ENCODE data around the gene TMEM161B.
"Not testable (repeated sequence)": the region's sequence is repeated elsewhere in the genome, so short reads cannot be mapped to it uniquely, and the experiment has no call there.

The TMEM161B gene

DNA sequence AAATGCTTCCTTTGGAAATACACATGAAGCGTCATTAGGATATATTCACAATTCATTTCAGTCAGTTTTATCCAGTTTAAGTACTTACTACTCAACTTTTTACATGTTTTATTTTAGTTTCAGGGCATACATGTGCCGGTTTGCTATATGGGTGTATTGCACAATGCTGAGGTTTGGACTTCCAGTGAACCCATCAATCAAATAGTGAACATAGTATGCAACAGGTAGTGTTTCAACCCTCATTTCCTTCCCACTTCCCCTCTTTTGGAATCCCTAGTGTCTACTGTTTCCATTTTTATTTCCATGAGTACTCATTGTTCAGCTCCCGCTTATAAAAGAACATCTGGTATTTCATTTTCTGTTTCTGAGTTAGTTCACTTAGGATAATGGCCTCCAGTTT lies 74.7 kb downstream of the TMEM161B start:
- Histone ChIP-seq H2AFZ (ENCODE audit: low read length) (no peak overlapping the region), H3K4me2 (ENCODE audit: low read depth, low read length, poor library complexity, severe bottlenecking) (no peak overlapping the region), H3K79me2 (ENCODE audit: insufficient read depth, low read length) (no peaks in the 10 kb centered on the region), H3K9me3 (ENCODE audit: insufficient read depth, low read depth, low read length) (peaks cover 6% of the 10 kb centered on the region; the same call in 1 of the 2 replicates), H3K4me1 (ENCODE audit: insufficient read depth, low read length, poor library complexity, severe bottlenecking) (no peaks in the 10 kb centered on the region), H3F3A (ENCODE audit: low read depth) (no peaks in the 10 kb centered on the region), H3K4me3 (ENCODE audit: low read length, poor library complexity, severe bottlenecking) (no peak overlapping the region), H4K20me1 (ENCODE audit: insufficient read depth, low read length, poor library complexity, severe bottlenecking) (no peaks in the 10 kb centered on the region), H3K27me3 (ENCODE audit: insufficient read depth, low read length, poor library complexity, severe bottlenecking) (no peaks in the 10 kb centered on the region), H3K9ac (ENCODE audit: low read depth, low read length, poor library complexity, severe bottlenecking) (no peak overlapping the region), H3K36me3 (ENCODE audit: insufficient read depth, low read length) (peaks cover 20% of the 10 kb centered on the region; the same call in 1 of the 2 replicates), H3K9me2 (replicated peaks; ENCODE audit: low read depth, low read length) (no peaks in the 10 kb centered on the region)
- no peak for TF ChIP-seq CTCF (conservative IDR thresholded peaks at IDR 0.05; ENCODE audit: low read length)
- no peak for TF ChIP-seq EZH2phosphoT487 (IDR thresholded peaks at IDR 0.05; ENCODE audit: borderline replicate concordance)

GRCh38 chr5:88190106-88190834 lies 78.4 kb downstream of the TMEM161B start:
- Histone ChIP-seq H3K4me3 (ENCODE audit: low read length, poor library complexity, severe bottlenecking) (no peak overlapping the region), H2AFZ (ENCODE audit: low read length) (no peak overlapping the region)

DNA sequence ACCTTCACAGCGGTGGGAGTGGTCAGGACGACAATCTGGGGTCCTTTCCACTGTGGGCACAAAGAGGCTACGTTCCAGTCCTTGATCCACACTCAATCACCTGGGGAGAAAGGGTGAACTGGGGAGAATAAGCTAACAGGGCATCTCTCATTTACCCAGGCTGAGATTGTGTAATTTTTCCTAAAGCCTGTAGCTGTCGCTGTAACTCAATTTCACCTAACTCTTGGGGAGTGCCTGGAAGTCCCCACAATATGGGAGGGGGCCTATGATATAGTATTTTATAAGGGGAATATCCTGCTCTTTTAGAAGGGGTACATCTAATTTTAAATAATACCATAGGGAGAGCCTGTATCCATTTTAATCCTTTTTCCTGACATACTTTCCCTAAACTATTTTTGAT lies 79.2 kb downstream of the TMEM161B start:
- H3K27me3 ChIP-seq (ENCODE audit: insufficient read depth, low read length, poor library complexity, severe bottlenecking); H2AFZ ChIP-seq (ENCODE audit: low read length); H3K79me2 ChIP-seq (ENCODE audit: insufficient read depth, low read length); H3F3A ChIP-seq (ENCODE audit: low read depth); H3K4me3 ChIP-seq (ENCODE audit: low read length, poor library complexity, severe bottlenecking); H3K4me2 ChIP-seq (ENCODE audit: low read depth, low read length, poor library complexity, severe bottlenecking); H3K9me2 ChIP-seq (replicated peaks; ENCODE audit: low read depth, low read length); H3K9ac ChIP-seq (ENCODE audit: low read depth, low read length, poor library complexity, severe bottlenecking); H4K20me1 ChIP-seq (ENCODE audit: insufficient read depth, low read length, poor library complexity, severe bottlenecking); H3K4me1 ChIP-seq (ENCODE audit: insufficient read depth, low read length, poor library complexity, severe bottlenecking): not testable (repeated sequence)
- H3K36me3 ChIP-seq (ENCODE audit: insufficient read depth, low read length): peaks cover 12% of the 10 kb centered on the region
- H3K9me3 ChIP-seq (ENCODE audit: insufficient read depth, low read depth, low read length): peaks cover 14% of the 10 kb centered on the region; the same call in 1 of the 2 replicates

More at GRCh38 chr5:88190106-88190834, 78.4 kb downstream of the TMEM161B start:
- Histone ChIP-seq H4K20me1 (ENCODE audit: insufficient read depth, low read length, poor library complexity, severe bottlenecking) (no peaks in the 10 kb centered on the region), H3K9ac (ENCODE audit: low read depth, low read length, poor library complexity, severe bottlenecking) (no peak overlapping the region), H3K79me2 (ENCODE audit: insufficient read depth, low read length) (no peaks in the 10 kb centered on the region), H3K9me3 (ENCODE audit: insufficient read depth, low read depth, low read length) (peaks cover 14% of the 10 kb centered on the region; the same call in 1 of the 2 replicates), H3K9me2 (replicated peaks; ENCODE audit: low read depth, low read length) (no peaks in the 10 kb centered on the region), H3K27me3 (ENCODE audit: insufficient read depth, low read length, poor library complexity, severe bottlenecking) (no peaks in the 10 kb centered on the region), H3K4me2 (ENCODE audit: low read depth, low read length, poor library complexity, severe bottlenecking) (no peak overlapping the region), H3K4me1 (ENCODE audit: insufficient read depth, low read length, poor library complexity, severe bottlenecking) (no peaks in the 10 kb centered on the region), H3F3A (ENCODE audit: low read depth) (0 out of 2 replicates have a peak, but pooled peaks cover 4% of the 10 kb centered on the region), H3K36me3 (ENCODE audit: insufficient read depth, low read length) (peaks cover 14% of the 10 kb centered on the region)
- TF ChIP-seq EZH2phosphoT487 (IDR thresholded peaks at IDR 0.05; ENCODE audit: borderline replicate concordance) (no peak), CTCF (conservative IDR thresholded peaks at IDR 0.05; ENCODE audit: low read length) (0 out of 2 replicates have a peak, but pooled peaks have one; percentile 12)
